Activated T-cell treated with anti-CD3 and anti-CD28 coated beads for 4 hours (primary cell): ENCODE measurements around the gene ZNF879.

Source experiments
- DNase-seq: peaks from one replicate; pipeline ENCODE4 v3.0.0-alpha.2; 2020

Gene ZNF879

DNA sequence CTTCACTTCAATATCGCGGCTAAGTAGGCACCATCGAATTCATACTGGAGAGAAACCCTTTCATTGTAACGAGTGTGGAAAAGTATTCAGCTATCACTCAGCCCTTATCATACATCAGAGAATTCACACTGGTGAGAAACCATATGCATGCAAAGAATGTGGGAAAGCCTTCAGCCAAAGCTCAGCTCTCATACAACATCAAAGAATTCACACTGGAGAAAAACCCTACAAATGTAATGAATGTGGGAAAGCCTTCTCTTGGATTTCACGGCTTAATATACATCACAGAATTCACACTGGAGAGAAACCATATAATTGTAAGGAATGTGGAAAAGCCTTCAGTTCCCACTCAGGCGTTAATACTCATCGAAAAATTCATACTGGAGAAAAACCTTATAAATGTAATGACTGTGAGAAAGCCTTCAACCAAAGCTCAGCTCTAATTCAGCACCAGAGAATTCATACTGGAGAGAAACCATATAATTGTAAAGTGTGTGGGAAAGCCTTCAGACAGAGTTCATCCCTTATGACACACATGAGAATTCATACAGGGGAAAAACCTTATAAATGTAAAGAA lies 9.5 kb downstream of the ZNF879 start:
- DNase-seq: no peak

DNA sequence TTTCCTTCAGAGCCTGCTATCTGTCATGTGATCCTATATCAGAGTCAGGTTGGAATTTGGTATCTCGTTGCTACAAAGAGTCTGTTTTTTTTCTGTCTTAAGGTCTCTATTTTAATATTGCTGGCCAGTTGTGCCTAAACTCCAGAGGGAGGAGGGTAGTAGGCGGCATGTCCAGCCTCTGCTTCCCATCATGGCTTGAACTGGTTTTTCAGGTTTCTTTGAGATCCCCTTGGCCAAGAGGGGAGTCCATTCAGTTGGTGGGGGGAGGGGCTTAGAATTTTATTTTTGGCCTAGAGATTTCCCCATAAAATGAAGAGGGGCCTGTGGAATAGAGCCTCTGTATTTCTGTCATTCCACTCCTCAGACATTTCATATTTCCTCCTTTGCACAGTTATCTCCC lies 21.2 kb downstream of the ZNF879 start:
- no peak for DNase-seq

DNA sequence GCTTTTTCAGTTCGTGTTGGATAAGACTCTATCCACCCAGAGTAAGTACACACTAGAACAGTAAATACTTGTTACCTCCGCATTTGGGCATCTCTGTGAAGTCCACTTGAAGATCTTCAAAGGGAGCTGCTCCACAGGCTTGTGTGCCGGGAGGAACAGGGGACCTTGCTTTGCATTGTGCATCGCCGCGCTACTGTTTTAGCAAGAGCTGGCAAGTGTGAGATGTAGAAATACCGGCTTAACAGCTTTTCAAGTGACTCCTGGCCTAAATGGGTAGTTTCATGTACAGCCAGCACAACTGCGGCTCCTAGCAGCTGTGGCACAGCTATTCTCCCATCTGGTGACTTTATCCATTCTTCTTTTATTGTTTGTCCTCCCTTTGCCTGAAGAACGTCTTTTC lies 28.2 kb downstream of the ZNF879 start:
- DNase-seq: no peak

DNA sequence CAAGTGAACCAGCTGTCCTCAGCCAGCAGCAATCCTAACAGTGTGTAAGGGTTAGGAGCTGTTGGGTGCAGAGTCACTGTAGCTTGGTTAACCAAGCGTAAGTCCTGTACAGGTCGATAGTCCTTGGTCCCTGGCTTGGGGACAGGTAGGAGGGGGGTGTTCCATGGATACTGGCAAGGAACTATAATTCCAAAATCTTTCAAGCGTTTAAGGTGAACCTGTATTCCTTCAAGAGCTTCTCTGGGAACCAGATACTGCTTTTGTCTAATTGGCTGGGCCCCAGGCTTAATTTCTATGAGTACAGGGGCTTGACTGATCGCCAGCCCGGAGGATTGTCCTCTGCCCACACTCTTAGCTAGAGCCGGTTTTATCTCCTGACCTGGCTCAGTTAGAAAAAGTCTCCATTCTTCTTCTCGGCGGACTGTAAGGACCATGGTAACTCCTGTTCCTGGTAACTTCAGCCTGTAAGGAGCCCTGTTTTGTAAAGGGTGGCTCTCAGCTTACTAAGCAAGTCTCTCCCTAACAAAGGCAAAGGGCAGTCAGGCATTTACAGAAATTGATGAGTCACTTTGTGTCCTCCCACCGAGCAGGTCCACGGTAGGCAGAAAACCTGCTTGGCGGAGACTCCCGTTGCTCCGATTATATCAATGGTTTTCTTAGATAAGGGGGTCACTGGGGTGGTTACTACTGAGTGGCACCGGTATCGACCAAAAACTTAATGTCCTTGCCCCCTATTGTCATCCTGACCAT lies 30.6 kb downstream of the ZNF879 start:
- DNase-seq: no peak

DNA sequence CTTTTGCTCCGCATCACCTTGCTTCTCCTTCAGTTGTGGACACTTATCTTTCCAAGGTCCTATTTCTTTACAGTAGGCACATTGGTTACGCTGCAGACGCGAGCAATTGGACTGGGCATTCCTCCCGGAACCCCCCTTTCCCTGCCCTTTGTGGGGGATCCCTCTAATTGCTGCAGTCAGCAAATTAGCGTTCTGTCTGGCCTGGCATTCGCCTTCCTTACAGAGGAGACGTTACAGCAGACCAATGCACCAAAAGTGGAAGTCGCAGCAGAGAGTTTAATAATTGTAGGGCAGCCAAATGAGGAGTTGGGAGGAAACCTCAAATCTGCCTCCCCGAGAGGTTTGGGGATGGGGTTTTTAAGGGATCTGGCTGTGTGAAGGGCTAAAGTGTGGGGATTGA lies 31.3 kb downstream of the ZNF879 start:
- no peak for DNase-seq

DNA sequence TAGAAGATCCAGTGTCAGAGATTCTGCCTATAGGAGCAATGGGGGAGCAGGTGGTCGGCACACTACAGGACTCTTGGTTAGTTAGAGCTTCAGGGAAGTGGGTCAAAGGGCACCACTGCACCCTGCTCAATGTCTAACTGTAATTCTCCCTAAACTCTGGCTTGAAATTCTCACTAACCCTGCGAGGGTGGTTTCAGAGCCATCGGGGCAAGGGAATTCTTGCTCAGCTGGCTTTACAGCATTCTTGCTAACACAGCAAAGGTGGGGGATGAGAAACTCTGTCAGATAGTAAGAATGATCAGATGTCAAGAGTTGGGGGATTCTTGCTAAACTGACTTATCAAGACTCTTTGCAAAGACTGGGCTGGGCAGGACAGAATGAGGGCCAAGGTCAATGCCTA lies 31.8 kb downstream of the ZNF879 start:
- DNase-seq: no peak

DNA sequence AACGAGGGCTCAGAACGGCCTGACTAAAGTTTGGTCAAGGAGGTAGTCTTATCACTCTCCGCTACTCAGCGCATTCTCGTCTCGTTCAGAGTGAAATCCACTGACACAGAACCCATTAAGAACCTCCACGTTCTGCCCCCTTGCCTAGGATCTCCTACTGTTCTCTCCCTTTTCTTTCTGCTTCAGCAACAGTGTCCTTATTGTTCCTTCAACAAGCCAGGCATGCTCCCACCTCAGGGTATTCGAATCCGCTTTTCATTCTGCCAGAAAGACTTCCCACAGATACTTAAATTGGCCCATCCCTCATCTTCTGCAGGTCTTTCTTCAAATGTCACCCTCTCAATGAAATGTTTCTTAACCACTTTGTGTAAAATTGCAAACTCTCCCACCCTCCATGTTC lies 32.2 kb downstream of the ZNF879 start:
- no peak for DNase-seq

DNA sequence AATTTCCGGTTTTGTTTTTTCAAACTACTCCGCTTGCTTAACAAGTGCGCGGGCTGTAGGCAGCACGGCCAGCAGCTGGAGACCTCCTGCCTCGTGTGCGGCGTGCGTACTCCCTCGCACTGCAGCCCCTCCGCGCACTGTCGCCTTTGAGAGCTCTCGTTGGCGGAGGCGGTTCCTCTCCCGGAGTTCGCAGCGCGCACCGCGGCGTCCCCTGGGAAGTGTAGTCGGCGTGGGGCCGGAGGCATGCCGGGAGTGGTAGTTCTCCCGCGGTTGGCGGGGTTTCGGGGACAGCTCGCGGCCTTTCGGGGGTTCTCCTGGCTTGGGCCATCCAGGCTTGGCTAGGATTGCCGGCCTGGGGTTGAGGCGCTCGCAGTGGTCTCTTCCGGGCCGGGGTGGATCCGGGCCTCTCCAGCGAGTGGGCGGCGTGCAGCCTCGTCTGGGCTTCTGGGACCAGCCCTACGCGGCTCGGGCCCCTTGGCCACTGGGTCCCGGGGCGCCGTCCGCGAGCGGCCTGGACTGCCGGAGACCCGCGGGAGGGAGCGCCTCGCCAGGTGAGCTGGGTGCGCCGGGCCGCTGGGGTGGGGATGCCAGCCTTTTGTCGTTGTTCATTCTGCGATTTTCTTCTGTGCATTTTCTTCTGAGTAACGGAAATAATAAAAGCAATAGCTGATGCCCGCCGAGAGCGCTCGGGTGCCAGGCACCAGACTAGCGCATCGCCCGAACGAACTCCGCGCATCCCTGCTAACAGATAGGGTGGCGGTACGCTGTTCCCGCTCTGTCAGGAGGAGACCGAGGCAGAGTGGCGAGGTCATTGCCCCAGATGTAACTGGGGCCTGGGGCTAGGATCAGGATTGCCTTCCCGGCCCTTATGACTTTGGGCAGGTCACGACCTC lies 36.8 kb downstream of the ZNF879 start, which contains the start of gene ZNF354C:
Gene ZNF354C, plus strand, starts transcription at position 258 of the 893 bp plus-strand sequence. CDS start 1,696 bp downstream, outside the sequence.
- DNase-seq: peak; percentile 83

DNA sequence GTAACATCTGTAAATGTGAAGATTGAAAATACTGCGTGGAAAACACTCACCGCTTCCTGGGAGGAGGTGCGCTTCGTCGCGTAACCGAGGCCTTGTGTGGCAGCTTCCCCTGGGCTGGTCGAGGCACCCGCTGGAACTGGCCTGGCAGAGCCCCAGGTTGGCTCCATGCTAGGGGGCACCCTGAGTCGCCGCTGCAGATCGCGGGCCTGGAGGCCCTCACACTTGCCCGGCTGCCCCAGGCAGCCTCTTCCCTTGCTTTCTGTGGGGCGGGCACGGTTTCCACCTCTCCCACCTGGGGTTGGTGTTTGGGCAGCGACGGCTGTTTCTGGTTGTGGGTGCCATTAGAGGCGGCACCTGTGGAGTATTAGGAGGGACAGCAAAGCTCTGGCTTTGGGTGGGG lies 37.4 kb downstream of the ZNF879 start:
- DNase-seq: no peak

DNA sequence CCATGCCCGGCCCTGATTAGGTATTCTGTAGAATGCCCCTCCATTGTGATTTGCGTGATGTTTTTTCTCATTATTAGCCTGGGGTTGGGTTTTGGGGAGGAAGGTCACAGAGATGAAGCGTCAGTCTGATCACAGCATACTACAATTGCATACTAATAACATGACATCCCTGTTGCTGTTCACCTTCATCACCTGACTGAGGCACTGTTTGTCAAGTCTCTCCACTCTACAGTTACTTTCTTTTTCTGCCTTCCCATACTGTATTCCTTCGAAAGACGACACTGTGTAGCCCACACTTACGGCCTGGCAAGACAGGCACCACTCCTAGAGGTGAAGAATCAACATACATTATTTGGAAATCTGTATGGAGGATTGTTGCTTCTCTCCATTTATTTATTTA lies 42.1 kb downstream of the ZNF879 start:
- DNase-seq: no peak

DNA sequence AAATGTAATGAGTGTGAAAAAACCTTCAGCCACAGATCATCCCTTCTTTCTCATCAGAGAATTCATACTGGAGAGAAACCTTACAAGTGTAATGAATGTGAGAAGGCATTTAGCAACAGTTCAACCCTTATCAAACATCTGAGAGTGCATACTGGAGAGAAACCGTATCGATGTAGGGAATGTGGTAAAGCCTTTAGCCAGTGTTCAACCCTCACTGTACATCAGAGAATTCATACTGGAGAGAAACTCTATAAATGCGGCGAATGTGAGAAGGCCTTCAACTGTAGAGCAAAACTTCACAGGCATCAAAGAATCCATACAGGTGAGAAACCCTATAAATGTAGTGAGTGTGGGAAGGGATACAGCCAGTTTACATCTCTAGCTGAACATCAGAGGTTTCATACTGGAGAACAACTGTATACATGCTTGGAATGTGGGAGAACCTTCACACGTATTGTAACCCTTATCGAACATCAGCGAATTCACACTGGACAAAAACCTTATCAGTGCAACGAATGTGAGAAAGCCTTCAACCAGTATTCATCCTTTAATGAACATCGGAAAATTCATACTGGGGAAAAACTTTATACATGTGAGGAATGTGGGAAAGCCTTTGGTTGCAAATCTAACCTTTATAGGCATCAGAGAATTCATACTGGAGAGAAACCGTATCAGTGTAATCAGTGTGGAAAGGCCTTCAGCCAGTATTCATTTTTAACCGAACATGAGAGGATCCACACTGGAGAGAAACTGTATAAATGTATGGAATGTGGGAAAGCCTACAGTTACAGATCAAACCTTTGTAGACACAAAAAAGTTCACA lies 55.8 kb downstream of the ZNF879 start:
- no peak for DNase-seq

DNA sequence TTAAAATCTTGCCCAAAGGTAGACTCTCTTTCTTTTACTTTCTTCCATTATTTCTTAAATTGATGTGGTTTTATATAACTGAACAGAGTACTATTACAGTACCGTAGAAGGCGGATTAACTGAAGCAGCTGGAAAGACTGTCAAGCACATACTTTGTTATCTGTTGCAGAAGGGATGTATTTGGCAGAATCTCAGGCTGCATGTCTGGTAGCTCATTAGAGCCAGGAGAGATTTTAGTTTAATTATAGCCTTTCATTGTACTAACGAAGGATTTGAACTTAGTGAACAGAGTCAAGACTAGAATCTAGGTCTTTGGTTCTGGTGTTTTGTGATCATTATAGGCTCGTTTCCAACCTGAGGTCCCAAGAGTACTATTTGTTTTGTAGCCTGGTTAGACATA lies 57.1 kb downstream of the ZNF879 start:
- DNase-seq: no peak
